ENCODE measurements around the gene BAHD1. TPM values are rescaled to one million over a fixed set of nuclear protein-coding genes. Genes with fewer than 3 reads are reported as not detected.

The BAHD1 gene
- total and polyA plus RNA-seq, 2 donors (not counting 1 experiment from before 2014, with no cell fraction given): 15.0 to 34.7 TPM

- CTCF ChIA-PET: no interaction called here
- H3K36me3 ChIP-seq (replicated peaks in 1 of 2; ENCODE audit: control extremely low read depth in 1 of 2, control insufficient read depth in 1 of 2, extremely low read depth in 1 of 2, insufficient read depth in 2 of 2, low read length in 1 of 2): no peaks in the 10 kb centered on the region
Observed at GRCh38 chr15:40486066-40486770, 45.5 kb downstream of the BAHD1 start.

More at GRCh38 chr15:40486066-40486770, 45.5 kb downstream of the BAHD1 start:
- Mint-ChIP-seq H3K9me3 (ENCODE audit: insufficient read depth) (no peaks in the 10 kb centered on the region), H3K4me1 (no peaks in the 10 kb centered on the region), H3K27me3 (peaks cover 19% of the 10 kb centered on the region), H3K4me3 (no peak overlapping the region), H3K27ac (no peak overlapping the region)
- Histone ChIP-seq H3K27ac (ENCODE audit: low read length in 2 of 2) (no peak overlapping the region), H3K4me2 (replicated peaks; ENCODE audit: low read depth, low read length, poor library complexity, severe bottlenecking) (no peak overlapping the region), H3K4me3 (ENCODE audit: control extremely low read depth in 1 of 5, extremely low read depth in 1 of 5, insufficient read depth in 1 of 5, low read depth in 2 of 5, low read length in 4 of 5) (no peak overlapping the region), H4K20me1 (ENCODE audit: control insufficient read depth, insufficient read depth, low read length, poor library complexity, severe bottlenecking) (no peaks in the 10 kb centered on the region), H3K9ac (ENCODE audit: low read length) (no peak overlapping the region), H3K9me3 (ENCODE audit: control extremely low read depth in 1 of 3, control insufficient read depth in 2 of 3, insufficient read depth in 1 of 3, low read length in 2 of 3) (peaks cover 0 to 3% (median 0%) of the 10 kb centered on the region in 3 donors), H2AFZ (ENCODE audit: insufficient read depth, low read depth, low read length, poor library complexity, severe bottlenecking) (no peak overlapping the region), H3K79me2 (ENCODE audit: control insufficient read depth, insufficient read depth, low read length) (no peaks in the 10 kb centered on the region), H3K27me3 (replicated peaks in 1 of 4; ENCODE audit: control extremely low read depth in 1 of 4, control insufficient read depth in 3 of 4, insufficient read depth in 4 of 4, low read length in 3 of 4) (peaks cover 0 to 4% (median 2%) of the 10 kb centered on the region in 4 experiments), H3K4me1 (ENCODE audit: control insufficient read depth in 2 of 2, insufficient read depth in 2 of 2, low read length in 2 of 2) (no peaks in the 10 kb centered on the region)
- TF ChIP-seq, protein P1, sequence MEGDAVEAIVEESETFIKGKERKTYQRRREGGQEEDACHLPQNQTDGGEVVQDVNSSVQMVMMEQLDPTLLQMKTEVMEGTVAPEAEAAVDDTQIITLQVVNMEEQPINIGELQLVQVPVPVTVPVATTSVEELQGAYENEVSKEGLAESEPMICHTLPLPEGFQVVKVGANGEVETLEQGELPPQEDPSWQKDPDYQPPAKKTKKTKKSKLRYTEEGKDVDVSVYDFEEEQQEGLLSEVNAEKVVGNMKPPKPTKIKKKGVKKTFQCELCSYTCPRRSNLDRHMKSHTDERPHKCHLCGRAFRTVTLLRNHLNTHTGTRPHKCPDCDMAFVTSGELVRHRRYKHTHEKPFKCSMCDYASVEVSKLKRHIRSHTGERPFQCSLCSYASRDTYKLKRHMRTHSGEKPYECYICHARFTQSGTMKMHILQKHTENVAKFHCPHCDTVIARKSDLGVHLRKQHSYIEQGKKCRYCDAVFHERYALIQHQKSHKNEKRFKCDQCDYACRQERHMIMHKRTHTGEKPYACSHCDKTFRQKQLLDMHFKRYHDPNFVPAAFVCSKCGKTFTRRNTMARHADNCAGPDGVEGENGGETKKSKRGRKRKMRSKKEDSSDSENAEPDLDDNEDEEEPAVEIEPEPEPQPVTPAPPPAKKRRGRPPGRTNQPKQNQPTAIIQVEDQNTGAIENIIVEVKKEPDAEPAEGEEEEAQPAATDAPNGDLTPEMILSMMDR (IDR thresholded peaks at IDR 0.05): no peak
- no peak for TF ChIP-seq EZH2 (IDR thresholded peaks at IDR 0.05; ENCODE audit: borderline replicate concordance, insufficient read depth, low read depth, low read length, poor library complexity, severe bottlenecking)
- DNase-seq: no peak
- ATAC-seq (ENCODE audit: low read depth): no peak
- intact Hi-C loops (cut with micrococcal nuclease): no loop called here
- 85% methylated on average over 34 of the region's 36 CpGs for WGBS (ENCODE audit: insufficient coverage)
- POLR2A ChIA-PET: no interaction called here

Data from B cell (primary cell).